Measurements from ENCODE around the gene COX7A1. TPM values are rescaled to one million over a fixed set of nuclear protein-coding genes. Genes with fewer than 3 reads are reported as not detected.

The COX7A1 gene
- total RNA-seq, 1 donor: not detected

GRCh38 chr19:36113894-36114720, 38.1 kb downstream of the COX7A1 start:
- peak in 2 of 3 donors; percentile 16 to 18 for DNase-seq (ENCODE audit: low read depth in 2 of 3, low spot score in 2 of 3)

- DNase-seq (ENCODE audit: low read depth in 2 of 3, low spot score in 2 of 3): no peak
Observed at GRCh38 chr19:36113425-36113824, 38.8 kb downstream of the COX7A1 start.

GRCh38 chr19:36112678-36113077, 39.6 kb downstream of the COX7A1 start:
- DNase-seq (ENCODE audit: low read depth in 2 of 3, low spot score in 2 of 3): no peak

GRCh38 chr19:36111200-36111539, 41.1 kb downstream of the COX7A1 start:
- DNase-seq (ENCODE audit: low read depth in 2 of 3, low spot score in 2 of 3): no peak

GRCh38 chr19:36110487-36111199, 41.6 kb downstream of the COX7A1 start, which contains the start of gene OVOL3:
Gene OVOL3 (plus strand): TSS chr19:36111143. CDS start chr19:36111203, 60 bp downstream.
- DNase-seq (ENCODE audit: low read depth in 2 of 3, low spot score in 2 of 3): no peak

GRCh38 chr19:36108684-36109083, 43.6 kb downstream of the COX7A1 start:
- DNase-seq (ENCODE audit: low read depth in 2 of 3, low spot score in 2 of 3): no peak

- no peak for DNase-seq (ENCODE audit: low read depth in 2 of 3, low spot score in 2 of 3)
Observed at GRCh38 chr19:36106991-36107390, 45.3 kb downstream of the COX7A1 start.

GRCh38 chr19:36106441-36106840, 45.8 kb downstream of the COX7A1 start:
- no peak for DNase-seq (ENCODE audit: low read depth in 2 of 3, low spot score in 2 of 3)

- no peak for DNase-seq (ENCODE audit: low read depth in 2 of 3, low spot score in 2 of 3)
Observed at GRCh38 chr19:36103842-36104552, 48.2 kb downstream of the COX7A1 start.

- no peak for DNase-seq (ENCODE audit: low read depth in 2 of 3, low spot score in 2 of 3)
Observed at GRCh38 chr19:36103040-36103626, 49.1 kb downstream of the COX7A1 start.

- no peak for DNase-seq (ENCODE audit: low read depth in 2 of 3, low spot score in 2 of 3)
Observed at GRCh38 chr19:36101550-36102327, 50.5 kb downstream of the COX7A1 start.

Other genes starting within 250 kb of the COX7A1 start
- 63.3 TPM for gene HCST, start 249.9 kb downstream of the COX7A1 start, total RNA-seq
- gene TYROBP, start 244.2 kb downstream of the COX7A1 start, total RNA-seq: 25.0 TPM
- gene LRFN3, start 216.1 kb downstream of the COX7A1 start, total RNA-seq: 2.4 TPM
- gene SDHAF1, start 157.3 kb downstream of the COX7A1 start, total RNA-seq: 34.7 TPM
- under 0.01 TPM for gene SYNE4, start 143.6 kb downstream of the COX7A1 start, total RNA-seq
- gene ALKBH6, start 138.2 kb downstream of the COX7A1 start, total RNA-seq: 13.7 TPM
- gene CLIP3, start 119.6 kb downstream of the COX7A1 start, total RNA-seq: 13.7 TPM
- gene THAP8, start 98.2 kb downstream of the COX7A1 start, total RNA-seq: 8.3 TPM
- gene WDR62, start 97.5 kb downstream of the COX7A1 start, total RNA-seq: 5.9 TPM
- not detected for gene OVOL3, start 41.3 kb downstream of the COX7A1 start, total RNA-seq
- 47.4 TPM for gene POLR2I, start 37.6 kb downstream of the COX7A1 start, total RNA-seq
- 198 TPM for gene TBCB, start 37.0 kb downstream of the COX7A1 start, total RNA-seq
- gene CAPNS1, start 12.4 kb downstream of the COX7A1 start, total RNA-seq: 573 TPM
- gene ZNF565, start 62.2 kb upstream of the COX7A1 start, total RNA-seq: 3.2 TPM
- gene ZNF146, start 62.7 kb upstream of the COX7A1 start, total RNA-seq: 24.0 TPM
- gene ZFP14, start 226.8 kb upstream of the COX7A1 start, total RNA-seq: 4.0 TPM